K562 (cell line): ENCODE measurements around the gene CSTPP1. TPM values are rescaled to one million over a fixed set of nuclear protein-coding genes. Genes with fewer than 3 reads are reported as not detected.

ENCODE experiments used
- ATAC-seq: fragments of 200-7000 bp; cut with Tn5 transposase; 3 replicates; pipeline ENCODE4 v1.9.1; 2020; ENCODE audit warnings: moderate library complexity
- BruUV-seq: library from RNA; stranded (reverse); fragments of 400-500 nt; replicated peaks from 2 replicates; lab custom pipeline; 2021; lab: Mats Ljungman, UMichigan
- CTCF ChIA-PET: fragments of 300-600 bp; formaldehyde crosslinking; extraction: SDS; loops from one replicate; lab custom pipeline; 2021; ENCODE audit warnings: low intra/inter-chr PET ratio; lab: Yijun Ruan, JAX
- POLR2A ChIA-PET: fragments of 300-600, 350-650 bp; sonication (Branson Sonifier 250); formaldehyde crosslinking; extraction: SDS; loops from one replicate; lab custom pipeline; 2021; ENCODE audit warnings: antibody characterized with exemption, inconsistent platforms; lab: Yijun Ruan, JAX
- DNase-seq, 4 experiments: peaks; one replicate each; pipeline versions ENCODE4 v3.0.0 to v3.0.0-alpha.2; 2011 to 2018; ENCODE audit warnings: low spot score in 3 of 4, mixed read lengths in 3 of 4; ENCODE audit errors: extremely low read depth in 1 of 4
- FAIRE-seq: peaks from 2 replicates; lab custom pipeline; 2011; peaks lifted over from hg19 to GRCh38; lab: Jason Lieb, UNC
- H2AFZ ChIP-seq: 2 replicates; pipeline ENCODE4 v1.6.0; 2011; ENCODE audit warnings: low read depth, low read length, control low read depth, inconsistent platforms
- H3K27ac ChIP-seq: fragments of 200-600 bp; 3 replicates; pipeline ENCODE4 v1.8.0; 2011; ENCODE audit warnings: low read depth, mild to moderate bottlenecking, control low read depth, inconsistent platforms, low read length, moderate library complexity, mixed read lengths; ENCODE audit errors: extremely low read depth
- H3K27me3 ChIP-seq, 2 experiments: fragments of 300-600 bp in 1 of 2; 2 replicates in 1 of 2; 3 replicates in 1 of 2; pipeline versions ENCODE4 v1.6.0 to v1.8.0; 2011; ENCODE audit warnings: inconsistent platforms in 2 of 2, low read length in 2 of 2, mild to moderate bottlenecking in 1 of 2, mixed read lengths in 1 of 2, moderate library complexity in 1 of 2; ENCODE audit not compliant: control insufficient read depth in 2 of 2, insufficient read depth in 2 of 2
- H3K36me3 ChIP-seq: fragments of 300-600 bp; 3 replicates; pipeline ENCODE4 v1.8.0; 2011; ENCODE audit warnings: mild to moderate bottlenecking, low read length, inconsistent platforms; ENCODE audit not compliant: control insufficient read depth, insufficient read depth
- H3K4me1 ChIP-seq, 2 experiments: fragments of 200-600 bp in 1 of 2; replicated peaks in 1 of 2; 2 replicates in 1 of 2; 3 replicates in 1 of 2; pipeline versions ENCODE4 v1.5.1 to v1.8.0; 2011; ENCODE audit warnings: inconsistent platforms in 2 of 2, low read length in 2 of 2, mild to moderate bottlenecking in 1 of 2, mixed read lengths in 1 of 2, moderate library complexity in 1 of 2; ENCODE audit not compliant: control insufficient read depth in 2 of 2, insufficient read depth in 2 of 2
- H3K4me2 ChIP-seq: 2 replicates; pipeline ENCODE4 v1.6.1; 2011; ENCODE audit warnings: low read length, control low read depth, inconsistent platforms, mixed read lengths; ENCODE audit not compliant: insufficient read depth
- H3K4me3 ChIP-seq: fragments of 200-600 bp; sonication (generic), shearing (Covaris generic); 2 replicates; pipeline ENCODE4 v1.5.1; 2016; ENCODE audit warnings: control low read depth, inconsistent platforms
- H3K79me2 ChIP-seq: fragments of 200-600 bp; 3 replicates; pipeline ENCODE4 v1.8.0; 2011; ENCODE audit warnings: low read length, inconsistent platforms; ENCODE audit not compliant: control insufficient read depth, insufficient read depth
- H3K9ac ChIP-seq, 2 experiments: 2 replicates each; pipeline versions ENCODE4 v1.6.0 to v1.6.1; 2011; ENCODE audit warnings: low read depth in 2 of 2, low read length in 2 of 2, control low read depth in 1 of 2, inconsistent platforms in 1 of 2, mild to moderate bottlenecking in 1 of 2, mixed read lengths in 1 of 2; ENCODE audit not compliant: insufficient read depth in 1 of 2
- H3K9me1 ChIP-seq: one replicate; pipeline ENCODE4 v1.6.0; 2011; ENCODE audit warnings: inconsistent platforms, mild to moderate bottlenecking, low read length, moderate library complexity; ENCODE audit not compliant: control insufficient read depth, insufficient read depth
- H3K9me3 ChIP-seq: replicated peaks from 2 replicates; pipeline ENCODE4 v1.5.1; 2011; ENCODE audit warnings: low read depth, low read length, inconsistent platforms; ENCODE audit not compliant: control insufficient read depth, insufficient read depth
- H4K20me1 ChIP-seq: replicated peaks from 2 replicates; pipeline ENCODE4 v1.6.1; 2011; ENCODE audit warnings: low read length, inconsistent platforms, mixed read lengths; ENCODE audit not compliant: control insufficient read depth, insufficient read depth
- KAT2B ChIP-seq: IDR thresholded peaks from one replicate; pipeline ENCODE4 v1.6.1; 2012; ENCODE audit warnings: low read depth, mild to moderate bottlenecking, control low read depth, inconsistent platforms, low read length, moderate library complexity
- MBD2 ChIP-seq: sonication (generic); IDR thresholded peaks from 2 replicates; pipeline ENCODE4 v1.6.1; 2016; ENCODE audit warnings: low read depth, borderline replicate concordance
- NCOA6 ChIP-seq: fragments of 450-650 bp; IDR thresholded peaks from 2 replicates; pipeline ENCODE4 v1.6.1; 2017; ENCODE audit warnings: mild to moderate bottlenecking
- NEUROD1 ChIP-seq: fragments of 150-350 bp; IDR thresholded peaks from 2 replicates; pipeline ENCODE4 v1.6.1; 2014; ENCODE audit warnings: borderline replicate concordance, low read length, low read depth; ENCODE audit not compliant: partially characterized antibody
- NR2C2 ChIP-seq, 2 experiments: fragments of 200-800 bp in 1 of 2; sonication (Bioruptor generic) in 1 of 2; sonication (generic) in 1 of 2; formaldehyde crosslinking in 1 of 2; IDR thresholded peaks; 2 replicates each; pipeline versions ENCODE4 v1.6.1 to v1.8.0; 2016 to 2022; ENCODE audit warnings: mild to moderate bottlenecking in 1 of 2, missing compliant biosample characterization in 1 of 2, missing genetic modification characterization in 1 of 2, missing genetic modification reagents in 1 of 2
- SETDB1 ChIP-seq: IDR thresholded peaks from one replicate; pipeline ENCODE4 v1.6.1; 2012; ENCODE audit warnings: low read length, control low read depth, inconsistent platforms
- WGBS: fragments of 100-300 bp; shearing (Covaris generic); methylation state at CpG from one replicate; pipeline ENCODE4 v1.1.6; 2016; ENCODE audit warnings: low coverage, mixed read lengths; ENCODE audit not compliant: insufficient coverage; ENCODE audit errors: missing lambda C conversion rate; 5-methylcytosine and 5-hydroxymethylcytosine counted together
- in situ Hi-C: fragments of 300-500 bp; cut with MboI; formaldehyde crosslinking; loops from 4 replicates; pipeline ENCODE4 v1.15.0; 2018; ENCODE audit warnings: inconsistent platforms, mixed read lengths
- intact Hi-C: fragments of 100-400 bp; cut with micrococcal nuclease; formaldehyde crosslinking; loops from 2 replicates; pipeline ENCODE4 v1.14.2; 2022
- polyA plus RNA-seq, 8 experiments: library from polyadenylated mRNA; depleted of rRNA in 4 of 8; stranded (reverse) in 5 of 8; unstranded in 3 of 8; fragments of >200 nt; fragmentation: Nextera tagmentation in 2 of 8; fragmentation: Illumina TruSeq in 1 of 8; extraction: Ambion mirVana in 2 of 8; extraction: Trizol in 1 of 8; gene quantifications; 2 replicates each; pipeline versions ENCODE4 v1.2.1 to v1.2.3, GENCODE V29; 2011 to 2014; ENCODE audit warnings: inconsistent platforms in 1 of 8, missing spikeins in 1 of 8
- total RNA-seq, 7 experiments: library from RNA; depleted of rRNA in 6 of 7; stranded (reverse); fragments of >200 nt in 6 of 7; fragmentation: Illumina TruSeq in 2 of 7; extraction: Trizol in 2 of 7; gene quantifications; 2 replicates each; pipeline versions ENCODE4 v1.2.1 to v1.2.3, GENCODE V29; 2011 to 2021; ENCODE audit warnings: low replicate concordance in 1 of 7
- TF ChIP-seq, protein P1 (sequence below): fragments of 450-650 bp; IDR thresholded peaks from 2 replicates; pipeline ENCODE4 v1.6.1; 2016; ENCODE audit warnings: low read depth

The CSTPP1 gene
- total and polyA plus RNA-seq, 9 of the 15 experiments (the other 6 are each of a cell fraction or from before 2014, with no cell fraction given): 6.5 to 17.8 (median 9.2) TPM

DNA sequence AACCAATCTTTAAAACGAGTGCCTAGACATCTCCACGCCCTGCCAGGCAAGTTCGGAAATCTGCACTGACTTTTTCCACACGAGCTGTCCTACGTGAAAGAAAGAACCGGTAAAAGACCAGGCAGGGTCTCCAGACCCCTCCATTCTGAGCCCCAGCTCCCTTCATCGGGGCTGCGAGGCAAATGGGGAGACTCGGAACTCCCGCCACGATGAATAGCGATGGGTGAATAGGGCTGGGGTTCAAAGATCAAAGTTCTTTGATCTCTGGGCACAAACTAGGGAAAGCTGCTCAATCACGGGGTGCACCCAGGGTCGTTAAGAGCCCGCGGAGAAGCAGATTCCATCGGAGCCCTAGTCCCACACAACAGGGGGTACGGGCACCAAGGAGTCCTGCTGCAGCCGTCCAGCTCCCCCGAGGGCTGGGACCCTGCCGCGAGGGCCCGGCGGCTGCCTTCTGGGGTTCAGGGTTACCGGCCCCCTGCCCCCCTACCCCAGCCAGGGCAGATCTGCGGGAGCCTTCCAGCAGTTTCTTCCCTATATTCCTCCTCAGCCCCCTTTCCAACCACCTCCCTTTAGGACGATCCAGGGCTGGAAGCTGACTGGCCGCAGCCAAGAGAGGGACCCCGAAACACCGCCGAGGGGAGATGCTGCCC, 19.3 kb upstream of the CSTPP1 start:
- FAIRE-seq: no peak

More for the DNA sequence above, 19.3 kb upstream of the CSTPP1 start:
- Histone ChIP-seq H3K79me2 (no peaks in the 10 kb centered on the region), H2AFZ (peak overlapping the region; percentile 48; the same call in 1 of the 2 replicates), H4K20me1 (no peaks in the 10 kb centered on the region), H3K9ac (no peak overlapping the region), H3K4me1 (peaks cover 0 to 18% of the 10 kb centered on the region in 2 experiments; a peak in 3 of 5 replicates), H3K36me3 (no peaks in the 10 kb centered on the region), H3K9me1 (no peaks in the 10 kb centered on the region), H3K9me3 (no peaks in the 10 kb centered on the region), H3K27me3 (peaks cover 43 to 51% of the 10 kb centered on the region in 2 experiments)
- in situ Hi-C loops: no loop called here
- CTCF ChIA-PET: no interaction called here
- no peak for ATAC-seq
- intact Hi-C loops: no loop called here
- TF ChIP-seq MBD2: no peak
- TF ChIP-seq, protein P1, sequence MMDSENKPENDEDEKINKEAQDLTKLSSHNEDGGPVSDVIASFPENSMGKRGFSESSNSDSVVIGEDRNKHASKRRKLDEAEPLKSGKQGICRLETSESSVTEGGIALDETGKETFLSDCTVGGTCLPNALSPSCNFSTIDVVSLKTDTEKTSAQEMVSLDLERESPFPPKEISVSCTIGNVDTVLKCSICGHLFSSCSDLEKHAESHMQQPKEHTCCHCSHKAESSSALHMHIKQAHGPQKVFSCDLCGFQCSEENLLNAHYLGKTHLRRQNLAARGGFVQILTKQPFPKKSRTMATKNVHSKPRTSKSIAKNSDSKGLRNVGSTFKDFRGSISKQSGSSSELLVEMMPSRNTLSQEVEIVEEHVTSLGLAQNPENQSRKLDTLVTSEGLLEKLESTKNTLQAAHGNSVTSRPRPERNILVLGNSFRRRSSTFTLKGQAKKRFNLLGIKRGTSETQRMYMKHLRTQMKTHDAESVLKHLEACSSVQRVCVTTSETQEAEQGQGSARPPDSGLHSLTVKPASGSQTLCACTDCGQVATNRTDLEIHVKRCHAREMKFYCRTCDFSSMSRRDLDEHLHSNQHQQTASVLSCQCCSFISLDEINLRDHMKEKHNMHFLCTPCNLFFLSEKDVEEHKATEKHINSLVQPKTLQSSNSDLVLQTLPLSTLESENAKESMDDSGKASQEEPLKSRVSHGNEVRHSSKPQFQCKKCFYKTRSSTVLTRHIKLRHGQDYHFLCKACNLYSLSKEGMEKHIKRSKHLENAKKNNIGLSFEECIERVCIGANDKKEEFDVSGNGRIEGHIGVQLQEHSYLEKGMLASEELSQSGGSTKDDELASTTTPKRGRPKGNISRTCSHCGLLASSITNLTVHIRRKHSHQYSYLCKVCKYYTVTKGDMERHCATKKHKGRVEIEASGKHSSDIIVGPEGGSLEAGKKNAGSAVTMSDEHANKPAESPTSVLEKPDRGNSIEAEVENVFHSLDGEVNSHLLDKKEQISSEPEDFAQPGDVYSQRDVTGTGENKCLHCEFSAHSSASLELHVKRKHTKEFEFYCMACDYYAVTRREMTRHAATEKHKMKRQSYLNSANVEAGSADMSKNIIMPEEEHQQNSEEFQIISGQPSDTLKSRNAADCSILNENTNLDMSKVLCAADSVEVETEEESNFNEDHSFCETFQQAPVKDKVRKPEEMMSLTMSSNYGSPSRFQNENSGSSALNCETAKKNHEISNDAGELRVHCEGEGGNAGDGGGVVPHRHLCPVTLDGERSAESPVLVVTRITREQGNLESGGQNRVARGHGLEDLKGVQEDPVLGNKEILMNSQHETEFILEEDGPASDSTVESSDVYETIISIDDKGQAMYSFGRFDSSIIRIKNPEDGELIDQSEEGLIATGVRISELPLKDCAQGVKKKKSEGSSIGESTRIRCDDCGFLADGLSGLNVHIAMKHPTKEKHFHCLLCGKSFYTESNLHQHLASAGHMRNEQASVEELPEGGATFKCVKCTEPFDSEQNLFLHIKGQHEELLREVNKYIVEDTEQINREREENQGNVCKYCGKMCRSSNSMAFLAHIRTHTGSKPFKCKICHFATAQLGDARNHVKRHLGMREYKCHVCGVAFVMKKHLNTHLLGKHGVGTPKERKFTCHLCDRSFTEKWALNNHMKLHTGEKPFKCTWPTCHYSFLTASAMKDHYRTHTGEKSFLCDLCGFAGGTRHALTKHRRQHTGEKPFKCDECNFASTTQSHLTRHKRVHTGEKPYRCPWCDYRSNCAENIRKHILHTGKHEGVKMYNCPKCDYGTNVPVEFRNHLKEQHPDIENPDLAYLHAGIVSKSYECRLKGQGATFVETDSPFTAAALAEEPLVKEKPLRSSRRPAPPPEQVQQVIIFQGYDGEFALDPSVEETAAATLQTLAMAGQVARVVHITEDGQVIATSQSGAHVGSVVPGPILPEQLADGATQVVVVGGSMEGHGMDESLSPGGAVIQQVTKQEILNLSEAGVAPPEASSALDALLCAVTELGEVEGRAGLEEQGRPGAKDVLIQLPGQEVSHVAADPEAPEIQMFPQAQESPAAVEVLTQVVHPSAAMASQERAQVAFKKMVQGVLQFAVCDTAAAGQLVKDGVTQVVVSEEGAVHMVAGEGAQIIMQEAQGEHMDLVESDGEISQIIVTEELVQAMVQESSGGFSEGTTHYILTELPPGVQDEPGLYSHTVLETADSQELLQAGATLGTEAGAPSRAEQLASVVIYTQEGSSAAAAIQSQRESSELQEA: no peak
- TF ChIP-seq KAT2B: no peak
- no peak for TF ChIP-seq SETDB1
- TF ChIP-seq NR2C2 (CRISPR knock-in tag; IDR thresholded peaks at IDR 0.05): no peak
- TF ChIP-seq NR2C2 (tag; IDR thresholded peaks at IDR 0.05): 0 out of 2 replicates have a peak, but pooled peaks have one; percentile 18
- no peak for TF ChIP-seq NCOA6
- no peak for TF ChIP-seq NEUROD1
- TF ChIP-seq, all 486 proteins: peak for 1
- WGBS: 16% methylated on average over 23 of the region's 31 CpGs
- peak in 1 of 4 experiments; percentile 19 for DNase-seq
- Histone ChIP-seq H3K27ac (no peak overlapping the region), H3K4me3 (no peak overlapping the region), H3K4me2 (no peak overlapping the region)
- POLR2A ChIA-PET: interaction anchor here (0.7 to 1.5 kb wide), 4 partner anchors 10 to 245 kb away, joined by 3 to 7 read pairs (median 4); no protein-coding TSS in a partner anchor
- BruUV-seq: no TSS peak
